K562 (cell line): Measurements from ENCODE around the gene KLHL15. TPM values are rescaled to one million over a fixed set of nuclear protein-coding genes. Genes with fewer than 3 reads are reported as not detected.

ENCODE experiments used
- GATA2 ChIP-seq: sonication (generic); formaldehyde crosslinking; IDR thresholded peaks from 2 replicates; pipeline ENCODE4 v1.4.0; 2020; ENCODE audit warnings: mild to moderate bottlenecking, missing genetic modification reagents
- HIVEP1 ChIP-seq: fragments of 250-450 bp; sonication (Bioruptor Pico); IDR thresholded peaks from 2 replicates; pipeline ENCODE4 v1.4.0; 2020; ENCODE audit warnings: mild to moderate bottlenecking
- HNRNPH1 ChIP-seq: fragments of 200-400 bp; formaldehyde crosslinking; optimal IDR thresholded peaks from 2 replicates; pipeline ENCODE3; 2017; ENCODE audit warnings: low read depth, mild to moderate bottlenecking, low read length, moderate library complexity
- HNRNPL ChIP-seq: fragments of 200-400 bp; formaldehyde crosslinking; IDR thresholded peaks from 2 replicates; pipeline ENCODE4 v1.6.1; 2017; ENCODE audit warnings: low read depth, mild to moderate bottlenecking, low read length
- KAT2B ChIP-seq: IDR thresholded peaks from one replicate; pipeline ENCODE4 v1.6.1; 2012; ENCODE audit warnings: low read depth, mild to moderate bottlenecking, control low read depth, inconsistent platforms, low read length, moderate library complexity
- KDM1A ChIP-seq, 2 experiments: fragments of 450-650 bp; IDR thresholded peaks; 2 replicates each; pipeline ENCODE4 v1.6.1; 2016; ENCODE audit warnings: mild to moderate bottlenecking in 2 of 2
- MAFG ChIP-seq: fragments of 450-650 bp; conservative IDR thresholded peaks from 2 replicates; pipeline ENCODE4 v1.6.1; 2016; ENCODE audit warnings: missing genetic modification characterization, missing compliant biosample characterization
- MIER1 ChIP-seq: fragments of 450-650 bp; IDR thresholded peaks from 2 replicates; pipeline ENCODE4 v1.6.1; 2016; ENCODE audit warnings: antibody characterized with exemption, mild to moderate bottlenecking, low read depth
- NONO ChIP-seq, 2 experiments: fragments of 200-400 bp in 1 of 2; fragments of 450-650 bp in 1 of 2; formaldehyde crosslinking in 1 of 2; IDR thresholded peaks; 2 replicates each; pipeline ENCODE4 v1.6.1; 2017; ENCODE audit warnings: low read depth in 2 of 2, mild to moderate bottlenecking in 2 of 2, moderate library complexity in 2 of 2, low read length in 1 of 2
- POLR2G ChIP-seq: fragments of 200-400 bp; formaldehyde crosslinking; IDR thresholded peaks from 2 replicates; pipeline ENCODE4 v1.6.1; 2017; ENCODE audit warnings: low read depth, mild to moderate bottlenecking, antibody characterized with exemption, low read length, moderate library complexity
- SAP30 ChIP-seq: fragments of 200-600 bp; sonication (generic); IDR thresholded peaks from 2 replicates; pipeline ENCODE4 v1.6.1; 2012; ENCODE audit warnings: borderline replicate concordance, low read depth, mild to moderate bottlenecking, moderate library complexity, low read length, control low read depth, inconsistent platforms; ENCODE audit not compliant: insufficient read depth, poor library complexity, severe bottlenecking
- ZFP36 ChIP-seq: fragments of 150-350 bp; IDR thresholded peaks from 2 replicates; pipeline ENCODE4 v1.6.1; 2018; ENCODE audit warnings: low read length, low read depth; ENCODE audit not compliant: partially characterized antibody
- ZNF121 ChIP-seq: sonication (generic); formaldehyde crosslinking; conservative IDR thresholded peaks from 2 replicates; pipeline ENCODE4 v1.8.0; 2022; ENCODE audit warnings: missing genetic modification reagents
- ZNF174 ChIP-seq: fragments of 250-450 bp; sonication (Bioruptor Pico); IDR thresholded peaks from 2 replicates; pipeline ENCODE4 v1.4.0; 2020; ENCODE audit warnings: mild to moderate bottlenecking
- ZNF197 ChIP-seq: fragments of 200-800 bp; sonication (Bioruptor generic); IDR thresholded peaks from 2 replicates; pipeline ENCODE4 v1.6.1; 2016; ENCODE audit warnings: low read depth, missing genetic modification characterization, missing compliant biosample characterization
- ZNF699 ChIP-seq: fragments of 250-450 bp; sonication (Bioruptor Pico); IDR thresholded peaks from 2 replicates; pipeline ENCODE4 v1.8.0; 2021; ENCODE audit warnings: mild to moderate bottlenecking, moderate library complexity; ENCODE audit not compliant: insufficient replicate concordance
- polyA plus RNA-seq, 8 experiments: library from polyadenylated mRNA; depleted of rRNA in 4 of 8; stranded (reverse) in 5 of 8; unstranded in 3 of 8; fragments of >200 nt; fragmentation: Nextera tagmentation in 2 of 8; fragmentation: Illumina TruSeq in 1 of 8; extraction: Ambion mirVana in 2 of 8; extraction: Trizol in 1 of 8; gene quantifications; 2 replicates each; pipeline versions ENCODE4 v1.2.1 to v1.2.3, GENCODE V29; 2011 to 2014; ENCODE audit warnings: inconsistent platforms in 1 of 8, missing spikeins in 1 of 8
- total RNA-seq, 7 experiments: library from RNA; depleted of rRNA in 6 of 7; stranded (reverse); fragments of >200 nt in 6 of 7; fragmentation: Illumina TruSeq in 2 of 7; extraction: Trizol in 2 of 7; gene quantifications; 2 replicates each; pipeline versions ENCODE4 v1.2.1 to v1.2.3, GENCODE V29; 2011 to 2021; ENCODE audit warnings: low replicate concordance in 1 of 7
- TF ChIP-seq, protein P1 (sequence below): fragments of 450-650 bp; IDR thresholded peaks from 2 replicates; pipeline ENCODE4 v1.6.1; 2017; ENCODE audit warnings: mild to moderate bottlenecking, moderate library complexity
- TF ChIP-seq, protein P2 (sequence below): fragments of 250-450 bp; sonication (Bioruptor Pico); IDR thresholded peaks from 2 replicates; pipeline ENCODE4 v1.8.0; 2022; ENCODE audit warnings: moderate library complexity, mild to moderate bottlenecking, inconsistent platforms
- TF ChIP-seq, protein P3 (sequence below): fragments of 250-450 bp; sonication (Bioruptor Pico); IDR thresholded peaks from 2 replicates; pipeline ENCODE4 v1.5.0; 2021
- TF ChIP-seq, protein P4 (sequence below): fragments of 250-450 bp; sonication (Bioruptor Pico); IDR thresholded peaks from 2 replicates; pipeline ENCODE4 v1.8.0; 2021; ENCODE audit warnings: moderate library complexity, mild to moderate bottlenecking, inconsistent platforms
- TF ChIP-seq, protein P5 (sequence below), 3 experiments: IDR thresholded peaks in 2 of 3; conservative IDR thresholded peaks in 1 of 3; 2 replicates each; pipeline ENCODE4 v1.5.1; 2011 to 2012; ENCODE audit warnings: low read length in 3 of 3, mild to moderate bottlenecking in 3 of 3, control low read depth in 2 of 3, improper control_type of control experiment in 1 of 3, inconsistent platforms in 1 of 3, low read depth in 1 of 3, mixed read lengths in 1 of 3, moderate library complexity in 1 of 3; ENCODE audit not compliant: insufficient read depth in 2 of 3
- TF ChIP-seq, protein P6 (sequence below): IDR thresholded peaks from 2 replicates; pipeline ENCODE4 v1.6.1; 2012; ENCODE audit warnings: low read depth, low read length, improper control_type of control experiment, borderline replicate concordance

The KLHL15 gene
- total and polyA plus RNA-seq, 9 of the 15 experiments (the other 6 are each of a cell fraction or from before 2014, with no cell fraction given) = 3.0 to 12.4 (median 7.6) TPM

DNA sequence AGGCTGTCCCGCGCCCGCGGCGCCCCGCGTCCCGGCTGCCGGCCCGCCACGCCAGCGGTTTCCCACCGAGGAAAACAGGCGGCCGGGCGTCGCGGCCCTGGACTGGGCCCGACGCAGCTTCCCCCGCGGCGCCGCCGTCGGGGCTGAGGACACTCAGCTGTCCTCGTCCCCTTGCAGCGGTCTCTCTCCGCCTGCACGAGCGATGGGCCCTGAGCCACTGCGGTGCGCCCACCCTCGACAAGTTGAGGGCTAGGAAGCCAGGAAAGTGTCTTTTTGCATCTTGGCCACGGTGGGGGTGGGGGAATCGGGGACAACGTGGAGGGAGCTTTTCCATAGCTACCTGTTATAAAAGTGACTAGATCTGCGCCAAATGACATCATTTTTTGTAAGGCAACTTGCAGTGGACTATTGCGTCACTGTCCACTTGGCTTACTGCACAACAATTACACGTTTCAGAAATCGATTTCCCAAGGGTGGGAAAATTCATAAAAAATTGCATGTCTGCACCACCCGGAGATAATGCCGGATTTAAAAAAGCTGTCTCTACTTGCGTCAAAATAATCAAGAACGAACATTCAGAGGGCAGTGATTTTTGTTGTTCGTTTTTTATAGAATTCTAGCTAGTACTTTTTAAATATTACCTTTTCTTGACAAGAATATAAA, 1.1 kb downstream of the KLHL15 start (continued):
- TF ChIP-seq, protein P1, sequence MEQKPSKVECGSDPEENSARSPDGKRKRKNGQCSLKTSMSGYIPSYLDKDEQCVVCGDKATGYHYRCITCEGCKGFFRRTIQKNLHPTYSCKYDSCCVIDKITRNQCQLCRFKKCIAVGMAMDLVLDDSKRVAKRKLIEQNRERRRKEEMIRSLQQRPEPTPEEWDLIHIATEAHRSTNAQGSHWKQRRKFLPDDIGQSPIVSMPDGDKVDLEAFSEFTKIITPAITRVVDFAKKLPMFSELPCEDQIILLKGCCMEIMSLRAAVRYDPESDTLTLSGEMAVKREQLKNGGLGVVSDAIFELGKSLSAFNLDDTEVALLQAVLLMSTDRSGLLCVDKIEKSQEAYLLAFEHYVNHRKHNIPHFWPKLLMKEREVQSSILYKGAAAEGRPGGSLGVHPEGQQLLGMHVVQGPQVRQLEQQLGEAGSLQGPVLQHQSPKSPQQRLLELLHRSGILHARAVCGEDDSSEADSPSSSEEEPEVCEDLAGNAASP = no peak
- TF ChIP-seq POLR2G (0 out of 2 replicates have a peak, but pooled peaks have one; percentile 22), HNRNPL (no peak), SAP30 (no peak), MIER1 (no peak), ZNF197 (CRISPR knock-in tag) (no peak), HNRNPH1 (no peak), KDM1A (IDR thresholded peaks at IDR 0.05) (no peak), MAFG (tag) (no peak), GATA2 (CRISPR knock-in tag) (no peak), ZNF121 (CRISPR knock-in tag) (no peak), ZFP36 (no peak), ZNF174 (CRISPR knock-in tag) (no peak), ZNF699 (CRISPR knock-in tag) (no peak), HIVEP1 (CRISPR knock-in tag) (no peak), NONO (IDR thresholded peaks at IDR 0.05; ENCODE audit: low read depth in 2 of 2, low read length in 1 of 2) (peak in 1 of 2 experiments; percentile 62; a peak in 1 of 4 replicates), KAT2B (no peak)
- TF ChIP-seq, protein P2, sequence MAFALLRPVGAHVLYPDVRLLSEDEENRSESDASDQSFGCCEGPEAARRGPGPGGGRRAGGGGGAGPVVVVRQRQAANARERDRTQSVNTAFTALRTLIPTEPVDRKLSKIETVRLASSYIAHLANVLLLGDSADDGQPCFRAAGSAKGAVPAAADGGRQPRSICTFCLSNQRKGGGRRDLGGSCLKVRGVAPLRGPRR (CRISPR knock-in tag) = no peak
- TF ChIP-seq, protein P3, sequence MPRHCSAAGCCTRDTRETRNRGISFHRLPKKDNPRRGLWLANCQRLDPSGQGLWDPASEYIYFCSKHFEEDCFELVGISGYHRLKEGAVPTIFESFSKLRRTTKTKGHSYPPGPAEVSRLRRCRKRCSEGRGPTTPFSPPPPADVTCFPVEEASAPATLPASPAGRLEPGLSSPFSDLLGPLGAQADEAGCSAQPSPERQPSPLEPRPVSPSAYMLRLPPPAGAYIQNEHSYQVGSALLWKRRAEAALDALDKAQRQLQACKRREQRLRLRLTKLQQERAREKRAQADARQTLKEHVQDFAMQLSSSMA (CRISPR knock-in tag) = no peak
- TF ChIP-seq, protein P4, sequence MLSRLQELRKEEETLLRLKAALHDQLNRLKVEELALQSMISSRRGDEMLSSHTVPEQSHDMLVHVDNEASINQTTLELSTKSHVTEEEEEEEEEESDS = no peak
- TF ChIP-seq, protein P5, sequence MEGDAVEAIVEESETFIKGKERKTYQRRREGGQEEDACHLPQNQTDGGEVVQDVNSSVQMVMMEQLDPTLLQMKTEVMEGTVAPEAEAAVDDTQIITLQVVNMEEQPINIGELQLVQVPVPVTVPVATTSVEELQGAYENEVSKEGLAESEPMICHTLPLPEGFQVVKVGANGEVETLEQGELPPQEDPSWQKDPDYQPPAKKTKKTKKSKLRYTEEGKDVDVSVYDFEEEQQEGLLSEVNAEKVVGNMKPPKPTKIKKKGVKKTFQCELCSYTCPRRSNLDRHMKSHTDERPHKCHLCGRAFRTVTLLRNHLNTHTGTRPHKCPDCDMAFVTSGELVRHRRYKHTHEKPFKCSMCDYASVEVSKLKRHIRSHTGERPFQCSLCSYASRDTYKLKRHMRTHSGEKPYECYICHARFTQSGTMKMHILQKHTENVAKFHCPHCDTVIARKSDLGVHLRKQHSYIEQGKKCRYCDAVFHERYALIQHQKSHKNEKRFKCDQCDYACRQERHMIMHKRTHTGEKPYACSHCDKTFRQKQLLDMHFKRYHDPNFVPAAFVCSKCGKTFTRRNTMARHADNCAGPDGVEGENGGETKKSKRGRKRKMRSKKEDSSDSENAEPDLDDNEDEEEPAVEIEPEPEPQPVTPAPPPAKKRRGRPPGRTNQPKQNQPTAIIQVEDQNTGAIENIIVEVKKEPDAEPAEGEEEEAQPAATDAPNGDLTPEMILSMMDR (IDR thresholded peaks at IDR 0.05 in 2 of 3, conservative IDR thresholded peaks at IDR 0.05 in 1 of 3; ENCODE audit: insufficient read depth in 2 of 3, low read depth in 1 of 3, low read length in 3 of 3) = no peak
- TF ChIP-seq, protein P6, sequence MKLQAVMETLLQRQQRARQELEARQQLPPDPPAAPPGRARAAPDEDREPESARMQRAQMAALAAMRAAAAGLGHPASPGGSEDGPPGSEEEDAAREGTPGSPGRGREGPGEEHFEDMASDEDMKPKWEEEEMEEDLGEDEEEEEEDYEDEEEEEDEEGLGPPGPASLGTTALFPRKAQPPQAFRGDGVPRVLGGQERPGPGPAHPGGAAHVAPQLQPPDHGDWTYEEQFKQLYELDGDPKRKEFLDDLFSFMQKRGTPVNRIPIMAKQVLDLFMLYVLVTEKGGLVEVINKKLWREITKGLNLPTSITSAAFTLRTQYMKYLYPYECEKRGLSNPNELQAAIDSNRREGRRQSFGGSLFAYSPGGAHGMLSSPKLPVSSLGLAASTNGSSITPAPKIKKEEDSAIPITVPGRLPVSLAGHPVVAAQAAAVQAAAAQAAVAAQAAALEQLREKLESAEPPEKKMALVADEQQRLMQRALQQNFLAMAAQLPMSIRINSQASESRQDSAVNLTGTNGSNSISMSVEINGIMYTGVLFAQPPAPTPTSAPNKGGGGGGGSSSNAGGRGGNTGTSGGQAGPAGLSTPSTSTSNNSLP = no peak
